A673 (cell line): ENCODE data around the gene THSD7B. TPM values are rescaled to one million over a fixed set of nuclear protein-coding genes. Genes with fewer than 3 reads are reported as not detected.

Source experiments
- BruUV-seq: library from RNA; stranded (reverse); fragments of 400-500 nt; replicated peaks from 2 replicates; lab custom pipeline; 2021; lab: Mats Ljungman, UMichigan
- CTCF ChIA-PET: fragments of 300-600 bp; sonication (Branson Sonifier 250); formaldehyde crosslinking; loops from one replicate; lab custom pipeline; 2022; ENCODE audit warnings: antibody characterized with exemption; lab: Charles Lee
- POLR2A ChIA-PET: fragments of 300-600 bp; sonication (Branson Sonifier 250); formaldehyde crosslinking; loops from one replicate; lab custom pipeline; 2022; ENCODE audit warnings: antibody characterized with exemption; ENCODE audit not compliant: low non-redundant PET; lab: Charles Lee
- DNase-seq: peaks from one replicate; pipeline ENCODE4 v3.0.0-alpha.2; 2015; ENCODE audit warnings: low spot score
- H3K27ac ChIP-seq: fragments of 200-600 bp; sonication (generic); 2 replicates; pipeline ENCODE4 v1.5.1; 2016; ENCODE audit warnings: mixed run types, low read depth, mild to moderate bottlenecking, mixed read lengths, antibody characterized with exemption, low read length; ENCODE audit not compliant: poor library complexity, severe bottlenecking
- H3K27me3 ChIP-seq: fragments of 200-600 bp; sonication (generic); replicated peaks from 2 replicates; pipeline ENCODE4 v1.6.1; 2017; ENCODE audit warnings: mixed run types, low read depth, mild to moderate bottlenecking, mixed read lengths, antibody characterized with exemption, low read length; ENCODE audit not compliant: insufficient read depth, poor library complexity
- H3K36me3 ChIP-seq: fragments of 200-600 bp; sonication (generic); 2 replicates; pipeline ENCODE4 v1.6.1; 2016; ENCODE audit warnings: mixed run types, mild to moderate bottlenecking, mixed read lengths, antibody characterized with exemption, low read length; ENCODE audit not compliant: insufficient read depth, poor library complexity, severe bottlenecking
- H3K4me1 ChIP-seq: fragments of 200-600 bp; sonication (generic); 2 replicates; pipeline ENCODE4 v1.6.1; 2017; ENCODE audit warnings: mixed run types, mild to moderate bottlenecking, mixed read lengths, antibody characterized with exemption, low read length; ENCODE audit not compliant: insufficient read depth, poor library complexity, severe bottlenecking
- H3K4me3 ChIP-seq: fragments of 200-600 bp; sonication (generic); 2 replicates; pipeline ENCODE4 v1.5.1; 2016; ENCODE audit warnings: low read depth, mixed run types, mild to moderate bottlenecking, mixed read lengths, low read length; ENCODE audit not compliant: poor library complexity, severe bottlenecking
- H3K9me3 ChIP-seq: fragments of 200-600 bp; sonication (generic); 2 replicates; pipeline ENCODE4 v1.6.1; 2016; ENCODE audit warnings: mixed run types, low read depth, mild to moderate bottlenecking, mixed read lengths, antibody characterized with exemption, low read length; ENCODE audit not compliant: poor library complexity, severe bottlenecking
- EZH2 ChIP-seq: fragments of 200-600 bp; sonication (generic); IDR thresholded peaks from 2 replicates; pipeline ENCODE4 v1.6.1; 2017; ENCODE audit warnings: borderline replicate concordance, low read depth, mild to moderate bottlenecking, mixed read lengths, antibody characterized with exemption, low read length; ENCODE audit not compliant: poor library complexity, severe bottlenecking
- intact Hi-C: fragments of 100-400 bp; cut with micrococcal nuclease; formaldehyde crosslinking; loops from one replicate; pipeline ENCODE4 v1.10.0; 2022; ENCODE audit not compliant: unreplicated experiment
- total RNA-seq: library from RNA; stranded (reverse); gene quantifications from 2 replicates; pipeline ENCODE4 v1.2.3, GENCODE V29; 2021
- TF ChIP-seq, protein P1 (sequence below): fragments of 300-800, 200-600 bp; sonication (generic); conservative IDR thresholded peaks from 2 replicates; pipeline ENCODE4 v1.5.1; 2017; ENCODE audit warnings: low read depth, mild to moderate bottlenecking, antibody characterized with exemption, low read length, moderate library complexity, mixed read lengths

THSD7B gene
- total RNA-seq, 1 experiment from 2014 or later, result not detected

DNA sequence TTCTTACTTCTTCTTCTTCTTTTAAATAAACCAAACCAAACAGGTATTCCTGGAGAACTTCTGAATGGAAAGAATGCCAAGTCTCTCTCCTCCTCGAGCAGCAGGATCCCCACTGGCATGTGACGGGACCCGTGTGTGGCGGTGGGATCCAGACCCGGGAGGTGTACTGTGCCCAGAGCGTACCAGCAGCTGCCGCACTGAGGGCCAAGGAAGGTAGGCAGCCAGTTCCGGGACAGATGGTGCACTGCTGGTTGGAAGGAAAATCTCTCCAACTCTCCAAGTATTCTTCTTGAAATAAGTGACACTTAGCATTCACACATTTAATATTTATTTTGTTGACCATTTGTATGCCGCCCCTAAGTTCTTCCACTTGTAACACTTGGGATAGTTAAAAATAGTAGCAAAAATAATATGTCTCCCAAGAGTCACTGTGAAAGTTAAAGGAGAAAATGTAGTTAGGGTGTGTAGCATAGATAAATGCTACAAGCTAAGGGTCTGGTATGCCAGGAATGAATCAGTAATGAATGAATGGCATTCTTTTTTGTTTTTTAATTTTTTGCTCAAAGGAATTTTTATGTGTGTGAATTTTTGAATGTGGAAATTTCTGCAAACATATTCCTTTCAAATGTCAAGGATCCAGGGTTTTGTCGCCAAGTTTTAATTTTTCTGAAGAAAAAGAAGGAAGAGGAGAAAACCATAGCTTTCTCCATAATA, 349.9 kb downstream of the THSD7B start:
- H3K4me3 ChIP-seq, result no peak overlapping the region
- ChIA-PET CTCF (no interaction called here), POLR2A (no interaction called here)
- BruUV-seq, result no TSS peak
- TF ChIP-seq, protein P1, sequence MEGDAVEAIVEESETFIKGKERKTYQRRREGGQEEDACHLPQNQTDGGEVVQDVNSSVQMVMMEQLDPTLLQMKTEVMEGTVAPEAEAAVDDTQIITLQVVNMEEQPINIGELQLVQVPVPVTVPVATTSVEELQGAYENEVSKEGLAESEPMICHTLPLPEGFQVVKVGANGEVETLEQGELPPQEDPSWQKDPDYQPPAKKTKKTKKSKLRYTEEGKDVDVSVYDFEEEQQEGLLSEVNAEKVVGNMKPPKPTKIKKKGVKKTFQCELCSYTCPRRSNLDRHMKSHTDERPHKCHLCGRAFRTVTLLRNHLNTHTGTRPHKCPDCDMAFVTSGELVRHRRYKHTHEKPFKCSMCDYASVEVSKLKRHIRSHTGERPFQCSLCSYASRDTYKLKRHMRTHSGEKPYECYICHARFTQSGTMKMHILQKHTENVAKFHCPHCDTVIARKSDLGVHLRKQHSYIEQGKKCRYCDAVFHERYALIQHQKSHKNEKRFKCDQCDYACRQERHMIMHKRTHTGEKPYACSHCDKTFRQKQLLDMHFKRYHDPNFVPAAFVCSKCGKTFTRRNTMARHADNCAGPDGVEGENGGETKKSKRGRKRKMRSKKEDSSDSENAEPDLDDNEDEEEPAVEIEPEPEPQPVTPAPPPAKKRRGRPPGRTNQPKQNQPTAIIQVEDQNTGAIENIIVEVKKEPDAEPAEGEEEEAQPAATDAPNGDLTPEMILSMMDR, result no peak
- no peak for TF ChIP-seq EZH2
- H3K27ac ChIP-seq, result no peak overlapping the region
- H3K27me3 ChIP-seq, result no peaks in the 10 kb centered on the region
- no peaks in the 10 kb centered on the region for H3K9me3 ChIP-seq
- no peaks in the 10 kb centered on the region for H3K36me3 ChIP-seq
- no peaks in the 10 kb centered on the region for H3K4me1 ChIP-seq
- intact Hi-C loops, result no loop called here
- DNase-seq, result no peak

DNA sequence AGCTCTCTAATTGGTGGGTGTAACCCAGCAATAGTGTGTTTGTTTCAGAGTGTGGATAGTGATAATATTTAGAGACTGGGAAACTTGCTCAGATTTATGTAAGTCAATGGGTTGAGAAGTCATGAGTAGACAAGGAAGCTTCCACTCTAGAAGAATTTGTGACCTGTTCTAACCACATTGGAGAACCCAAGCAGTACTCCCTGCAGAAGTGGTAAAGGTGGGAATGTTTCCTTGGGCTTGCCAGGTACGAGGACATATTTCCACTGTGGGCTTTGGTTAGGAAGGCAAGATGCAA, 350.4 kb downstream of the THSD7B start:
- ChIA-PET POLR2A (no interaction called here), CTCF (no interaction called here)
- intact Hi-C loops, result no loop called here

DNA sequence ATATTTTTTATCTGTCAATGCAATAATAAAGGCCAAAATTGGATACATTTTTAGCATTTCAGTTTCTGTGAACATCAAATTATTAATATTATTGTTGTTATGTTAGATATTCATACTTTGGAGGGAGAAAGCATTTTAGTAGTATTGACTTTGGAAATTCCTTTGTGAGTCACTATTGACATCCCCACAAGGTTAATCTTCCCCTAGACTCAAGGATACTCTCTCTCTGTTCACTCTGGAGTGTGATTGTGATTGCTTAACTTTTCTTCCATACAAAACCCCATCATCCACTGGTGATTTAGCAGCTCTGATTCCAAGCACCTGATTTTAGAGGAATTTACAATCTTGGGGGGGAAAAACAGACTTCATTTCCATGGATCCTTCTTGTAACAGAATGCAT, 352.0 kb downstream of the THSD7B start:
- H3K27me3 ChIP-seq, result no peaks in the 10 kb centered on the region
- no peaks in the 10 kb centered on the region for H3K9me3 ChIP-seq
- BruUV-seq, result no TSS peak
- CTCF ChIA-PET, result no interaction called here
- TF ChIP-seq, protein P1, result no peak
- TF ChIP-seq EZH2, result no peak
- no peak overlapping the region for H3K27ac ChIP-seq
- no peaks in the 10 kb centered on the region for H3K4me1 ChIP-seq
- intact Hi-C loops, result no loop called here
- no peak for DNase-seq
- no peak overlapping the region for H3K4me3 ChIP-seq
- POLR2A ChIA-PET, result no interaction called here
- H3K36me3 ChIP-seq, result no peaks in the 10 kb centered on the region

More for the DNA sequence above, 350.4 kb downstream of the THSD7B start:
- Histone ChIP-seq H3K27ac (no peak overlapping the region), H3K4me1 (no peaks in the 10 kb centered on the region), H3K36me3 (no peaks in the 10 kb centered on the region), H3K4me3 (no peak overlapping the region), H3K9me3 (no peaks in the 10 kb centered on the region), H3K27me3 (no peaks in the 10 kb centered on the region)
- DNase-seq, result no peak
- no TSS peak for BruUV-seq
- TF ChIP-seq, protein P1, result no peak
- no peak for TF ChIP-seq EZH2
